ENCODE results near the gene PICALM.
"Not testable (repeated sequence)": the region's sequence is repeated elsewhere in the genome, so short reads cannot be mapped to it uniquely, and the experiment has no call there.

Gene PICALM

GRCh38 chr11:86105601-86106000 lies 36.7 kb upstream of the PICALM start:
- H3K4me1 ChIP-seq (ENCODE audit: control insufficient read depth, insufficient read depth, low read length); H3K4me3 ChIP-seq (ENCODE audit: insufficient read depth, low read depth, low read length); H3K27ac ChIP-seq (ENCODE audit: insufficient read depth, low read depth, low read length, poor library complexity, severe bottlenecking); H3K9me3 ChIP-seq (ENCODE audit: control insufficient read depth, low read length); H3K27me3 ChIP-seq (ENCODE audit: control insufficient read depth, insufficient read depth, low read length, poor library complexity, severe bottlenecking); H3K36me3 ChIP-seq (ENCODE audit: control insufficient read depth, insufficient read depth, low read length): not testable (repeated sequence)
- 100% methylated on average over 1 of the region's 2 CpGs; no CpG with 5 or more reads in 1 of the 2 experiments for WGBS, 2 experiments

DNA sequence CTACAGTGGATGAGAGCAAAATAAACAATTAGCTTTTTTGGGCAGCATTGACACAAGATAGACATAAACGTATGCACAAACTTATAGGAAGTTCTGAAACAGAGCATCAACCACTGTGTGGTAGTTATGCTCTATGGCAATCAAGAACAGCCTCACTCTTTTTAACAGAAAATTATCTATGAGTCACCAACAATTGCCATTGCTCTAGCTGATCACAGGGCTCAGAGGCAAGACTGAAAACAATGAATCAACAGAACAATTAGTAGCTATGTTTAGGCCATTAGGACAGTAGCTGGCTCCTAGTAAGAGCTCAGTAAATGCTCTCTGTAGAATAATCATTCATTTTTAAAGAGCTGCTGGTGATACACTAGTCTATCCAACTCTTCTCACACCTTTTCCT lies 34.9 kb upstream of the PICALM start:
- H3K4me1 ChIP-seq (ENCODE audit: control insufficient read depth, insufficient read depth, low read length): no peaks in the 10 kb centered on the region
- WGBS, 2 experiments: 96 to 100% methylated on average over 1 of the region's 1 CpG

GRCh38 chr11:86101941-86102407 lies 33.1 kb upstream of the PICALM start:
- H3K9me3 ChIP-seq (ENCODE audit: control insufficient read depth, low read length): no peaks in the 10 kb centered on the region
- no peak overlapping the region for H3K4me3 ChIP-seq (ENCODE audit: insufficient read depth, low read depth, low read length)
- H3K27ac ChIP-seq (ENCODE audit: insufficient read depth, low read depth, low read length, poor library complexity, severe bottlenecking): no peak overlapping the region
- WGBS, 2 experiments: 84 to 94% methylated on average over 2 to 3 of the region's 3 CpGs
- H3K36me3 ChIP-seq (ENCODE audit: control insufficient read depth, insufficient read depth, low read length): no peaks in the 10 kb centered on the region
- no peaks in the 10 kb centered on the region for H3K4me1 ChIP-seq (ENCODE audit: control insufficient read depth, insufficient read depth, low read length)
- no peaks in the 10 kb centered on the region for H3K27me3 ChIP-seq (ENCODE audit: control insufficient read depth, insufficient read depth, low read length, poor library complexity, severe bottlenecking)

More for the DNA sequence above, 34.9 kb upstream of the PICALM start:
- H3K4me3 ChIP-seq (ENCODE audit: insufficient read depth, low read depth, low read length): no peak overlapping the region
- no peaks in the 10 kb centered on the region for H3K36me3 ChIP-seq (ENCODE audit: control insufficient read depth, insufficient read depth, low read length)
- no peaks in the 10 kb centered on the region for H3K27me3 ChIP-seq (ENCODE audit: control insufficient read depth, insufficient read depth, low read length, poor library complexity, severe bottlenecking)
- no peak overlapping the region for H3K27ac ChIP-seq (ENCODE audit: insufficient read depth, low read depth, low read length, poor library complexity, severe bottlenecking)
- no peaks in the 10 kb centered on the region for H3K9me3 ChIP-seq (ENCODE audit: control insufficient read depth, low read length)

GRCh38 chr11:86101493-86101892 lies 32.6 kb upstream of the PICALM start:
- no peaks in the 10 kb centered on the region for H3K27me3 ChIP-seq (ENCODE audit: control insufficient read depth, insufficient read depth, low read length, poor library complexity, severe bottlenecking)
- no peaks in the 10 kb centered on the region for H3K4me1 ChIP-seq (ENCODE audit: control insufficient read depth, insufficient read depth, low read length)
- H3K9me3 ChIP-seq (ENCODE audit: control insufficient read depth, low read length): no peaks in the 10 kb centered on the region
- H3K27ac ChIP-seq (ENCODE audit: insufficient read depth, low read depth, low read length, poor library complexity, severe bottlenecking): no peak overlapping the region
- H3K36me3 ChIP-seq (ENCODE audit: control insufficient read depth, insufficient read depth, low read length): no peaks in the 10 kb centered on the region
- no peak overlapping the region for H3K4me3 ChIP-seq (ENCODE audit: insufficient read depth, low read depth, low read length)
- 63 to 93% methylated on average over 1 to 3 of the region's 5 CpGs for WGBS, 2 experiments

DNA sequence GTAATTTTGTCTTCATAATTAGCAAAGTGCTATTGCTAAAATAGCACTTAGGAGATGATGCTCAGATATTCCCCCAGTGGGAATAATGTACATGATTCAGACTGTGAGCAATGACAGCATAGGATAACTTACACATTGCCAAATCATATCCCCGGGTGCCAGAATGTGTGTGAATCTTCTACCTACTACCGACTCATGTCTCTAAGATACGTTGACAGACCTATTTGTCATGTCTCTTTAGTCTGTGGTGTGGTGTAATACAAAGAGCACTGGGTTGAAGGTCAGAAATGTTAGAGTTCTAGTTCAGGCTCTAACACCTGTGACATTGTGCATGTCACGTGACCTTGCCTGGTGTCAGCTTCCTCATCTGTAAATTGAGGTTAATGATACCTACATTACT lies 31.0 kb upstream of the PICALM start:
- no peaks in the 10 kb centered on the region for H3K36me3 ChIP-seq (ENCODE audit: control insufficient read depth, insufficient read depth, low read length)
- H3K27me3 ChIP-seq (ENCODE audit: control insufficient read depth, insufficient read depth, low read length, poor library complexity, severe bottlenecking): no peaks in the 10 kb centered on the region
- no peak overlapping the region for H3K4me3 ChIP-seq (ENCODE audit: insufficient read depth, low read depth, low read length)
- 94 to 97% methylated on average over 4 of the region's 4 CpGs for WGBS, 2 experiments
- H3K27ac ChIP-seq (ENCODE audit: insufficient read depth, low read depth, low read length, poor library complexity, severe bottlenecking): no peak overlapping the region
- no peaks in the 10 kb centered on the region for H3K9me3 ChIP-seq (ENCODE audit: control insufficient read depth, low read length)
- no peaks in the 10 kb centered on the region for H3K4me1 ChIP-seq (ENCODE audit: control insufficient read depth, insufficient read depth, low read length)

DNA sequence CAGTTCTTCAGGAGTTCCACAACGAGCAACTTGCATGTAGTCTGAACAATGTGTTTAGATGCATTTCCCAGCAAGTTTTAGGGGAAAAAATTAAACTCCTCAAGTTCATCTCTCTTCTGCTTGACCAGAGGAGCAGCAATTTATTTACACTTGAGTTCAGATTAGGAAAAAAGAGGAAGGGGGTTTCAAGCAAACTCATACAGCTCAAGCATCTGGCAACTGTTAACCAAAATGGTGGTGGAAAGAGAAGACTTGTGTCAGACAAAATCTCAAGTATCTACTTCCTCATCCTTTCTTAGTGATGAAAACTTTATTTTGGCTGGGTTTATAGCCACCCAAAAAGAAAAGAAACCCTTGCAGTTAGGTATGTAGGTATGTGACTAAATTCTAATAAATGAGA lies 29.1 kb upstream of the PICALM start:
- Histone ChIP-seq H3K27ac (ENCODE audit: insufficient read depth, low read depth, low read length, poor library complexity, severe bottlenecking) (no peak overlapping the region), H3K27me3 (ENCODE audit: control insufficient read depth, insufficient read depth, low read length, poor library complexity, severe bottlenecking) (no peaks in the 10 kb centered on the region), H3K9me3 (ENCODE audit: control insufficient read depth, low read length) (no peaks in the 10 kb centered on the region), H3K36me3 (ENCODE audit: control insufficient read depth, insufficient read depth, low read length) (no peaks in the 10 kb centered on the region), H3K4me1 (ENCODE audit: control insufficient read depth, insufficient read depth, low read length) (no peaks in the 10 kb centered on the region), H3K4me3 (ENCODE audit: insufficient read depth, low read depth, low read length) (no peak overlapping the region)
- 94 to 100% methylated on average over 1 of the region's 1 CpG for WGBS, 2 experiments

GRCh38 chr11:86091566-86091965 lies 22.7 kb upstream of the PICALM start:
- H3K27me3 ChIP-seq (ENCODE audit: control insufficient read depth, insufficient read depth, low read length, poor library complexity, severe bottlenecking): no peaks in the 10 kb centered on the region
- 84 to 94% methylated on average over 2 of the region's 2 CpGs for WGBS, 2 experiments
- H3K4me1 ChIP-seq (ENCODE audit: control insufficient read depth, insufficient read depth, low read length): no peaks in the 10 kb centered on the region
- no peaks in the 10 kb centered on the region for H3K9me3 ChIP-seq (ENCODE audit: control insufficient read depth, low read length)
- H3K4me3 ChIP-seq (ENCODE audit: insufficient read depth, low read depth, low read length): no peak overlapping the region
- no peaks in the 10 kb centered on the region for H3K36me3 ChIP-seq (ENCODE audit: control insufficient read depth, insufficient read depth, low read length)
- H3K27ac ChIP-seq (ENCODE audit: insufficient read depth, low read depth, low read length, poor library complexity, severe bottlenecking): no peak overlapping the region

GRCh38 chr11:86091086-86091485 lies 22.2 kb upstream of the PICALM start:
- Histone ChIP-seq H3K4me1 (ENCODE audit: control insufficient read depth, insufficient read depth, low read length) (no peaks in the 10 kb centered on the region), H3K36me3 (ENCODE audit: control insufficient read depth, insufficient read depth, low read length) (no peaks in the 10 kb centered on the region), H3K27ac (ENCODE audit: insufficient read depth, low read depth, low read length, poor library complexity, severe bottlenecking) (no peak overlapping the region), H3K27me3 (ENCODE audit: control insufficient read depth, insufficient read depth, low read length, poor library complexity, severe bottlenecking) (no peaks in the 10 kb centered on the region), H3K9me3 (ENCODE audit: control insufficient read depth, low read length) (no peaks in the 10 kb centered on the region), H3K4me3 (ENCODE audit: insufficient read depth, low read depth, low read length) (no peak overlapping the region)
- WGBS, 2 experiments: 87 to 93% methylated on average over 1 of the region's 1 CpG

GRCh38 chr11:86089659-86090058 lies 20.8 kb upstream of the PICALM start:
- Histone ChIP-seq H3K4me1 (ENCODE audit: control insufficient read depth, insufficient read depth, low read length) (no peaks in the 10 kb centered on the region), H3K9me3 (ENCODE audit: control insufficient read depth, low read length) (no peaks in the 10 kb centered on the region), H3K4me3 (ENCODE audit: insufficient read depth, low read depth, low read length) (no peak overlapping the region), H3K36me3 (ENCODE audit: control insufficient read depth, insufficient read depth, low read length) (no peaks in the 10 kb centered on the region), H3K27me3 (ENCODE audit: control insufficient read depth, insufficient read depth, low read length, poor library complexity, severe bottlenecking) (no peaks in the 10 kb centered on the region), H3K27ac (ENCODE audit: insufficient read depth, low read depth, low read length, poor library complexity, severe bottlenecking) (no peak overlapping the region)
- WGBS, 2 experiments: 92 to 100% methylated on average over 1 of the region's 1 CpG

GRCh38 chr11:86087688-86088087 lies 18.8 kb upstream of the PICALM start:
- H3K4me3 ChIP-seq (ENCODE audit: insufficient read depth, low read depth, low read length); H3K9me3 ChIP-seq (ENCODE audit: control insufficient read depth, low read length); H3K27me3 ChIP-seq (ENCODE audit: control insufficient read depth, insufficient read depth, low read length, poor library complexity, severe bottlenecking); H3K4me1 ChIP-seq (ENCODE audit: control insufficient read depth, insufficient read depth, low read length); H3K36me3 ChIP-seq (ENCODE audit: control insufficient read depth, insufficient read depth, low read length); H3K27ac ChIP-seq (ENCODE audit: insufficient read depth, low read depth, low read length, poor library complexity, severe bottlenecking): not testable (repeated sequence)
- WGBS, 2 experiments: 89 to 95% methylated on average over 2 of the region's 2 CpGs

DNA sequence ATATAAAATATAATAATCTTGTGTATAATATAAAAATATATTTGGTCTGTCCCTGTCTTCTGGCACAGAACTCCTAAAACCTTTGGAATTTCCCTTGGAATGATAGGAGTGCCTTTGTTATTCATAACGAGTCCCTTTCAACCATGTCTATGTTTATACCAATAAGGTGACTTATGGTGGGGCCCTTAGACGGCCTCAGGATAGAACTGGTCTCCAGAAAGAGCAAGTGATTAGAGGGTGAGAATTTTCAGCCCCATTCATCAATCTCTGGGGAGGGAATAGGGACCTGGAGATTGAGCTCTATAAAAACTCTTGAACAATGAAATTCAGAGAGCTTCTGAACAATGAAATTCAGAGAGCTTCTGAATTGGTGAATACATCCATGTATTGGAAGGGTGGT lies 18.4 kb upstream of the PICALM start:
- Histone ChIP-seq H3K4me1 (ENCODE audit: control insufficient read depth, insufficient read depth, low read length) (no peaks in the 10 kb centered on the region), H3K9me3 (ENCODE audit: control insufficient read depth, low read length) (no peaks in the 10 kb centered on the region), H3K36me3 (ENCODE audit: control insufficient read depth, insufficient read depth, low read length) (no peaks in the 10 kb centered on the region), H3K4me3 (ENCODE audit: insufficient read depth, low read depth, low read length) (no peak overlapping the region), H3K27ac (ENCODE audit: insufficient read depth, low read depth, low read length, poor library complexity, severe bottlenecking) (no peak overlapping the region), H3K27me3 (ENCODE audit: control insufficient read depth, insufficient read depth, low read length, poor library complexity, severe bottlenecking) (no peaks in the 10 kb centered on the region)
- 86 to 95% methylated on average over 2 of the region's 2 CpGs for WGBS, 2 experiments

Data from ectodermal cell (in vitro differentiated cells).